Activated CD4-positive, alpha-beta T cell treated with anti-CD3 and anti-CD28 coated beads for 36 hours (primary cell): ENCODE measurements around the gene MAPK11. TPM values are rescaled to one million over a fixed set of nuclear protein-coding genes. Genes with fewer than 3 reads are reported as not detected.

Source experiments
- ATAC-seq: fragments of 200-7000 bp; cut with Tn5 transposase; one replicate; pipeline ENCODE4 v1.10.0; 2021; ENCODE audit warnings: mild to moderate bottlenecking, moderate library complexity
- CTCF ChIA-PET: fragments of 350-600 bp; sonication (Branson Sonifier 250); formaldehyde crosslinking; loops from one replicate; lab custom pipeline; 2021; ENCODE audit warnings: antibody characterized with exemption; lab: Charles Lee
- POLR2A ChIA-PET: fragments of 350-600 bp; sonication (Branson Sonifier 250); formaldehyde crosslinking; loops from one replicate; lab custom pipeline; 2021; ENCODE audit warnings: antibody characterized with exemption, inconsistent platforms; lab: Charles Lee
- DNase-seq: peaks from one replicate; pipeline ENCODE4 v3.0.0-alpha.2; 2020
- H3K27ac Mint-ChIP-seq: one replicate; pipeline ENCODE4 v1.8.0; 2021; ENCODE audit warnings: mixed read lengths
- H3K27me3 Mint-ChIP-seq: one replicate; pipeline ENCODE4 v1.8.0; 2021; ENCODE audit warnings: mixed read lengths
- H3K36me3 Mint-ChIP-seq: one replicate; pipeline ENCODE4 v1.8.0; 2021; ENCODE audit warnings: low read depth, mixed read lengths
- H3K4me1 Mint-ChIP-seq: one replicate; pipeline ENCODE4 v1.8.0; 2021; ENCODE audit warnings: mixed read lengths
- H3K4me3 Mint-ChIP-seq: one replicate; pipeline ENCODE4 v1.8.0; 2021; ENCODE audit warnings: mild to moderate bottlenecking, moderate library complexity, mixed read lengths
- H3K9me3 Mint-ChIP-seq: one replicate; pipeline ENCODE4 v1.8.0; 2021; ENCODE audit warnings: low read depth, mixed read lengths
- intact Hi-C, 2 experiments: fragments of 100-400 bp; cut with DNase I in 1 of 2; cut with micrococcal nuclease in 1 of 2; formaldehyde crosslinking; loops; one replicate each; pipeline versions ENCODE4 v1.14.2 to v1.15.1; 2022 to 2024; cut with DNase I, micrococcal nuclease
- total RNA-seq, 2 experiments: library from RNA; stranded (reverse); gene quantifications; one replicate each; pipeline ENCODE4 v1.2.3, GENCODE V29; 2021

The MAPK11 gene
- total RNA-seq, 2 experiments from 2014 or later: 11.6 to 13.6 TPM

GRCh38 chr22:50256258-50256862 lies 13.8 kb downstream of the MAPK11 start:
- H3K27ac Mint-ChIP-seq: no peak overlapping the region
- no peaks in the 10 kb centered on the region for H3K36me3 Mint-ChIP-seq
- no peaks in the 10 kb centered on the region for H3K9me3 Mint-ChIP-seq
- ATAC-seq (no peak), DNase-seq (no peak)
- H3K27me3 Mint-ChIP-seq: peaks cover 9% of the 10 kb centered on the region
- intact Hi-C loops: no loop called here
- ChIA-PET CTCF (no interaction called here), POLR2A (interaction anchor here (0.6 kb wide), 2 partner anchors 129 to 267 kb away, joined by 3 to 7 read pairs; no protein-coding TSS in a partner anchor)
- H3K4me1 Mint-ChIP-seq: peaks cover 2% of the 10 kb centered on the region
- H3K4me3 Mint-ChIP-seq: no peak overlapping the region

GRCh38 chr22:50255607-50256006 lies 14.6 kb downstream of the MAPK11 start:
- ChIA-PET CTCF (no interaction called here), POLR2A (interaction anchor here (0.6 kb wide), 2 partner anchors 130 to 268 kb away, joined by 3 to 7 read pairs; no protein-coding TSS in a partner anchor)
- DNase-seq (no peak), ATAC-seq (no peak)
- H3K4me3 Mint-ChIP-seq: no peak overlapping the region
- peaks cover 9% of the 10 kb centered on the region for H3K27me3 Mint-ChIP-seq
- peaks cover 4% of the 10 kb centered on the region for H3K4me1 Mint-ChIP-seq
- intact Hi-C loops: no loop called here
- H3K36me3 Mint-ChIP-seq: peaks cover 1% of the 10 kb centered on the region
- H3K9me3 Mint-ChIP-seq: no peaks in the 10 kb centered on the region
- no peak overlapping the region for H3K27ac Mint-ChIP-seq

GRCh38 chr22:50255099-50255498 lies 15.1 kb downstream of the MAPK11 start:
- Mint-ChIP-seq H3K4me3 (no peak overlapping the region), H3K27me3 (peaks cover 8% of the 10 kb centered on the region), H3K27ac (no peak overlapping the region), H3K9me3 (no peaks in the 10 kb centered on the region), H3K4me1 (peaks cover 7% of the 10 kb centered on the region), H3K36me3 (peaks cover 1% of the 10 kb centered on the region)
- no peak for DNase-seq
- POLR2A ChIA-PET: no interaction called here
- no peak for ATAC-seq
- intact Hi-C loops: no loop called here
- CTCF ChIA-PET: interaction anchor here (0.6 kb wide), 1 partner anchor 13 kb away, joined by 3 read pairs; no protein-coding TSS in a partner anchor

- ATAC-seq (no peak), DNase-seq (no peak)
- ChIA-PET POLR2A (no interaction called here), CTCF (no interaction called here)
- intact Hi-C loops: no loop called here
- peaks cover 4% of the 10 kb centered on the region for H3K27me3 Mint-ChIP-seq
- H3K4me1 Mint-ChIP-seq: peaks cover 12% of the 10 kb centered on the region
- no peaks in the 10 kb centered on the region for H3K9me3 Mint-ChIP-seq
- H3K27ac Mint-ChIP-seq: no peak overlapping the region
- no peak overlapping the region for H3K4me3 Mint-ChIP-seq
- peaks cover 1% of the 10 kb centered on the region for H3K36me3 Mint-ChIP-seq
Observed at GRCh38 chr22:50253941-50254340, 16.2 kb downstream of the MAPK11 start.

DNA sequence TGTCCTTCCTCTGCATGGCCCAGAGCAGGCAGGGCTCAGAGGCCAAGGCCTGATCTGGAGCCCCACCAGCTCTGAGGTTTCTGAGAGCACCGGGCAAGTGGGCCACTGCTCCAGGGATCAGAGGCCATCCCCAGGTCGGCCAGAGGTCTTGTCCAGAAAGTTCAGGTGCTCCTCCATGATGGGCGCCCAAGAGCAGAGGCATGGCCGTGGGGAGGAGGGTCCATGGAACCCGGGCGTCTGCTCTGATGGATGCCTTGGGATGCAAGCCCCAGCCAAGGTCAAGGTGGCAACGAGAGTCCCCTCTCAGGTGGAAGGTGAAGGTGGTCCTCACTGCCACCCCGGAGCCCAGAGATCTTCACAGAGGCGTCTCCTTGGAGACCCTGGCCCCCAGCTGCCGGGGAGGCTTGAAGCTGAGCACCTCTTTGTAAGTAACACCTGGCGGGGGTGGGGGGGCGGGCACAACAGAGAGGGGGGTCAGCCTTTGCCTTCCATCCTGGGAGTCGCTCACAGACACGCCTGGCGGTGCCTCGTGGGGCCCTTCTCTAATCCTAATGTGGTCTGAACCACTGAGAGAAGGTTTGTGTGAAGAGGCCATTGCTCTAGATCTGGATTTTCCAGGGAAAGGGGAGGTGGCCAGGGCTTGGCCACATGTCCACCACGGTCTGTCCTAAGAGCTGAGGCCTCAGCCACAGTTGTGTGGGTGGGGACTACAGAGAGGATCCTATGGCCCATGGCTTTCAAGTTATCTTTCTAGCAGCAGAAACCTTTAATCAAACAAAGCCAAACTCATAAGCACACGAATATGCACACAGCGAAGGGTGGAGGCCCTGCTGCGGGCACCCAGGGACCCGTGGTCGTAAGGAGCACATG lies 16.9 kb downstream of the MAPK11 start:
- Mint-ChIP-seq H3K4me3 (no peak overlapping the region), H3K27me3 (no peaks in the 10 kb centered on the region), H3K4me1 (peaks cover 12% of the 10 kb centered on the region), H3K27ac (no peak overlapping the region), H3K9me3 (no peaks in the 10 kb centered on the region), H3K36me3 (peaks cover 1% of the 10 kb centered on the region)
- ChIA-PET POLR2A (interaction anchor here (0.7 kb wide), 1 partner anchor 329 kb away, joined by 3 read pairs; the partner anchor contains the start of gene CHKB), CTCF (interaction anchor here (0.6 to 1.9 kb wide), 10 partner anchors 9 to 245 kb away, joined by 3 to 6 read pairs (median 3); partner anchors contain the start of gene DENND6B)
- ATAC-seq (no peak), DNase-seq (no peak)
- intact Hi-C loops: no loop called here

DNA sequence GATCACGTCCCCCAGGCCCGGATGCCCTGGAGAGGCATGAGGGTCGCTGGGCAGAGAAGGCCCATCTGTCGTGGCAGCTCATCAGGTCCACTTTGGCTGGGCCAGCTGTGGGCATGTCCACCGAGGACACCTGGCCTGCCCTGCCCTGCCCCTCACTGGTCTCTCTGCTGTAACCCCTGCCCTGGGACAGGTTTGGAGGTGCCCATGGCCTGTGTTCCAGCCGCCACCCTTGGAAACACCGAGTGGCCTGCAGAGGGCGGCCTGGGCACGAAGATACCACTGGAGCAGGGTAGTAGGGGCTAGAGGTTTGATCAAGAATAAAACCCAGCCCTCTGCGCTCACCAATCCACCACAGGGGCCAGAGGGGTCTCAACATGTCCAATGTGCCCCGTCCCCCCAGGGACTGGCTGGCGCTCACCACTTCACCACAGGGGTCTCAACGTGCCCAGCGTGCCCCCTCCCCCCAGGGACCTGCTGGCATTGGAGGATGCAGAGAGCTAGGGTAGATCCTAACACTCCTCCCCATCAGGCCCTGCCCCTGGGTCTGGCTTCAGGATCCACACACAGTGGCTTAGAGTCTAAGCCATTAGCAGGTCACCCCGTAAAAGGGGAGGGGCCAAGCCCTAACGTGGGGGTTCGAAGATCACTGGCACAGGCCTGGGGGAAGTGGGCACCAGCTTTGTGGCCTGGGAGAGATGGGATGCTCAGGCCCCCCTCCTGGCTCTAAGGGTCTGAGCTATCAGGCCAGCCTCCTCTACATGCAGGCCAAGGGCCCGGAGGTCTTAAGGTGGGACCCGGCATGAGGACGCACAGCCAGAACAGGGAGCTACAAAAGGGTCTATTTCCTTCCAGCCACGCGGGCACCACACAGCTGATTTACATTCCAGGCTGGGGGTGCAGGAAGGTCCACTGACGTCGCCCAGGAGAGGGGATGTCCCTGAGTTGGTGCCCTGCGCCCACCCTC lies 17.8 kb downstream of the MAPK11 start:
- peaks cover 8% of the 10 kb centered on the region for H3K36me3 Mint-ChIP-seq
- intact Hi-C loops: loop anchor here in 1 of 2 experiments (1.0 kb wide), 1 partner anchor 114 kb away; no protein-coding TSS in a partner anchor
- H3K27me3 Mint-ChIP-seq: no peaks in the 10 kb centered on the region
- H3K4me1 Mint-ChIP-seq: peaks cover 18% of the 10 kb centered on the region
- ChIA-PET CTCF (interaction anchor here (0.5 to 1.9 kb wide), 11 partner anchors 10 to 246 kb away, joined by 3 to 6 read pairs (median 3); partner anchors contain the start of gene DENND6B), POLR2A (interaction anchor here (0.7 kb wide), 1 partner anchor 330 kb away, joined by 3 read pairs; the partner anchor contains the start of gene CHKB)
- H3K27ac Mint-ChIP-seq: no peak overlapping the region
- DNase-seq (peak; percentile 84), ATAC-seq (peak; percentile 60)
- H3K4me3 Mint-ChIP-seq: no peak overlapping the region
- H3K9me3 Mint-ChIP-seq: no peaks in the 10 kb centered on the region

- ChIA-PET POLR2A (interaction anchor here (0.6 to 0.8 kb wide), 2 partner anchors 43 to 65 kb away, joined by 3 read pairs; no protein-coding TSS in a partner anchor), CTCF (interaction anchor here (0.7 to 1.9 kb wide), 7 partner anchors 10 to 290 kb away, joined by 3 to 12 read pairs (median 4); partner anchors contain the start of gene DENND6B)
- intact Hi-C loops: loop anchor here in 1 of 2 experiments (1.0 to 2.0 kb wide), 6 partner anchors 19 to 229 kb away; partner anchors contain the start of genes ADM2, DENND6B and MAPK11
- H3K27ac Mint-ChIP-seq: no peak overlapping the region
- no peak for DNase-seq
- H3K4me1 Mint-ChIP-seq: peaks cover 19% of the 10 kb centered on the region
- no peaks in the 10 kb centered on the region for H3K27me3 Mint-ChIP-seq
- H3K4me3 Mint-ChIP-seq: peak overlapping the region; percentile 12
- no peaks in the 10 kb centered on the region for H3K9me3 Mint-ChIP-seq
- ATAC-seq: no peak
- peaks cover 11% of the 10 kb centered on the region for H3K36me3 Mint-ChIP-seq
Observed at GRCh38 chr22:50251477-50252081, 18.6 kb downstream of the MAPK11 start.

GRCh38 chr22:50250555-50251476 lies 19.4 kb downstream of the MAPK11 start, which contains the start of gene HDAC10:
Gene HDAC10 (minus strand): TSS chr22:50251265. CDS start chr22:50251032, 233 bp downstream.
- Mint-ChIP-seq H3K4me3 (peak within 1 kb of the TSS; percentile 82), H3K27ac (peak within 1 kb of the TSS; percentile 51), H3K4me1 (peaks cover 19% of the 10 kb centered on the region), H3K9me3 (no peaks in the 10 kb centered on the region), H3K36me3 (peaks cover 11% of the 10 kb centered on the region), H3K27me3 (no peaks in the 10 kb centered on the region)
- ChIA-PET CTCF (interaction anchor here (0.6 to 1.6 kb wide), 8 partner anchors 9 to 289 kb away, joined by 3 to 12 read pairs (median 3); partner anchors contain the start of gene SCO2), POLR2A (interaction anchor here (0.6 to 0.8 kb wide), 2 partner anchors 42 to 66 kb away, joined by 3 read pairs; no protein-coding TSS in a partner anchor)
- peak; percentile 94 for DNase-seq
- intact Hi-C loops: loop anchor here in 1 of 2 experiments (1.0 to 2.0 kb wide), 5 partner anchors 19 to 230 kb away; partner anchors contain the start of genes ADM2, DENND6B and MAPK11
- peak; percentile 93 for ATAC-seq

DNA sequence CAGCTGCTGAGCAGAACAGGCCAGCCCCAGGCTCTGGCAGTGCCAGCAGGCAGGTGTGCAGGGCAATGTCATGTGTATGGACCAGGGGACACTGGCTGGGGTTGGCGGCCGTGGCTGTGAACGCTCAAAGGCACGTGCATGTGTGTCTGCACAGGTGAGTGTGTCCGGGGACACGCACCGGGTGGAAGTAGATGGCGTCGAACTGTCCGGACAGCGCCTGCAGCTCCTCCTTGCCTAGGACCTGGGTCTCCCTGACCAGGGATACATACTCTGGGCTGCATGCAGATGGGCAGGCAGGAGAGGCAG lies 20.0 kb downstream of the MAPK11 start:
- intact Hi-C loops: loop anchor here in 1 of 2 experiments (2.0 kb wide), 1 partner anchor 231 kb away; the partner anchor contains the start of gene ADM2
- peak overlapping the region; percentile 82 for H3K4me3 Mint-ChIP-seq
- no peaks in the 10 kb centered on the region for H3K9me3 Mint-ChIP-seq
- H3K36me3 Mint-ChIP-seq: peaks cover 11% of the 10 kb centered on the region
- CTCF ChIA-PET: interaction anchor here (0.6 to 1.6 kb wide), 4 partner anchors 9 to 275 kb away, joined by 3 to 12 read pairs (median 4); partner anchors contain the start of gene SCO2
- H3K27me3 Mint-ChIP-seq: no peaks in the 10 kb centered on the region
- H3K4me1 Mint-ChIP-seq: peaks cover 19% of the 10 kb centered on the region
- ATAC-seq (no peak), DNase-seq (no peak)
- no peak overlapping the region for H3K27ac Mint-ChIP-seq
- POLR2A ChIA-PET: no interaction called here
